NCI-H1436 (cell line): ENCODE results near the gene ASAH2.
"Not testable (repeated sequence)": the region's sequence is repeated elsewhere in the genome, so short reads cannot be mapped to it uniquely, and the experiment has no call there.

Experiments used
- DNase-seq: peaks from one replicate; lab custom pipeline; 2025; lab: John Stamatoyannopoulos, UW

ASAH2 gene

GRCh38 chr10:50254479-50254878 lies 3.2 kb upstream of the ASAH2 start:
- no peak for DNase-seq

GRCh38 chr10:50250096-50250854 lies 1.0 kb downstream of the ASAH2 start:
- DNase-seq: no peak

GRCh38 chr10:50248598-50248997 lies 2.7 kb downstream of the ASAH2 start:
- no peak for DNase-seq

GRCh38 chr10:50248062-50248461 lies 3.3 kb downstream of the ASAH2 start:
- DNase-seq: no peak

GRCh38 chr10:50244201-50244600 lies 7.1 kb downstream of the ASAH2 start:
- DNase-seq: no peak

GRCh38 chr10:50242777-50243176 lies 8.5 kb downstream of the ASAH2 start:
- no peak for DNase-seq

GRCh38 chr10:50241478-50241877 lies 9.8 kb downstream of the ASAH2 start:
- not testable (repeated sequence) for DNase-seq

GRCh38 chr10:50234486-50234885 lies 16.8 kb downstream of the ASAH2 start:
- no peak for DNase-seq

- DNase-seq: no peak
Measured at GRCh38 chr10:50232261-50232639, 19.1 kb downstream of the ASAH2 start.

GRCh38 chr10:50231515-50232260 lies 19.6 kb downstream of the ASAH2 start:
- no peak for DNase-seq

GRCh38 chr10:50229460-50229859 lies 21.9 kb downstream of the ASAH2 start:
- DNase-seq: no peak

- DNase-seq: no peak
Measured at GRCh38 chr10:50228672-50229071, 22.6 kb downstream of the ASAH2 start.

GRCh38 chr10:50226610-50227009 lies 24.7 kb downstream of the ASAH2 start:
- no peak for DNase-seq

GRCh38 chr10:50224330-50224952 lies 26.9 kb downstream of the ASAH2 start:
- peak; percentile 27 for DNase-seq

- DNase-seq: no peak
Measured at GRCh38 chr10:50222199-50222598, 29.1 kb downstream of the ASAH2 start.

- no peak for DNase-seq
Measured at GRCh38 chr10:50221470-50221869, 29.8 kb downstream of the ASAH2 start.

- no peak for DNase-seq
Measured at GRCh38 chr10:50219646-50220045, 31.7 kb downstream of the ASAH2 start.

GRCh38 chr10:50219200-50219599 lies 32.1 kb downstream of the ASAH2 start:
- no peak for DNase-seq

GRCh38 chr10:50216894-50217293 lies 34.4 kb downstream of the ASAH2 start:
- peak; percentile 13 for DNase-seq

- no peak for DNase-seq
Measured at GRCh38 chr10:50216418-50216817, 34.9 kb downstream of the ASAH2 start.

GRCh38 chr10:50211670-50212069 lies 39.6 kb downstream of the ASAH2 start:
- DNase-seq: no peak

GRCh38 chr10:50210876-50211275 lies 40.4 kb downstream of the ASAH2 start:
- DNase-seq: no peak
